ENCODE measurements around the gene GRM7. TPM values are rescaled to one million over a fixed set of nuclear protein-coding genes. Genes with fewer than 3 reads are reported as not detected.

GRM7 gene
- total and polyA plus RNA-seq, 4 donors: 0.08 to 0.33 TPM; not detected in 2

DNA sequence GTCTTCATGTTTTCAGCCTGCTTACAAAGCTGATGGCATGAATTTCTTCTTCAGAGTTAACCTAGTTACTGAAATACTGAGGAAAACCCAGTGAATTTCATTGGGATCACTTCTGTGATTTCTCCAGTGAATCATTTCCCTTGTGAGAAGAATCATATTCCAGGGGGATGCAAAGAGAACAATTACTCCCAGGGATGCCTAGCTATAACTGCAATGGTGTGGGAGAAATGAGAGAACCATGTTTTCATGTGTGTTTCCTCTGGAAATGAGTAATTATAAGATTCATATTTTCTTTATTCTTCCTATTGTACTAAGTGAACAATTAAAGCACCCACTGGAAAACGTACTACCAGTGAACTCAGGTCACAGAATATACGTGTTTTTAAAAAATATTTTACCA, 485.4 kb downstream of the GRM7 start (continued):
- TF ChIP-seq CTCF (IDR thresholded peaks at IDR 0.05; ENCODE audit: low read depth, low read length, missing input control) (no peak), EGR1 (IDR thresholded peaks at IDR 0.05; ENCODE audit: low read depth in 2 of 2) (no peak), FOXA2 (IDR thresholded peaks at IDR 0.05) (no peak), SP1 (IDR thresholded peaks at IDR 0.05) (no peak), NR2F2 (IDR thresholded peaks at IDR 0.05) (no peak), JUND (IDR thresholded peaks at IDR 0.05) (no peak)

DNA sequence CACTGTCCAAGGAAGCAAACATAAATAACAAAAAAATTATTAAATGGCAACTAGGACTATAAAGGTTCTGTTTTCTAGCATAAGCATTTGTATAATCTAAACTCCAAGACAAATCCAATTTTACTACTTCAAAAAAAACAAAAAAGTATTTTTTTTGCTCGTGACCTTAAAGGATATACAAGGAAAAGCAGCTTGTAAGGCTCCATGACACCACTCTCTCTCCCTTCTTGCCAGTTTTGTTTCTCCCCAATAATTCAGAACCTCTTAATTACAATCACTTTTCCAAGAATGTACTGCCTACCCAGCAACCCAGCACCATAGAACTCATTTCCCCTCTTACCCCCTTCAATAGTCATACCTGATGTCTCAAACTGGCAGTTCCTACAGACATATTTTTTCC, 496.2 kb downstream of the GRM7 start:
- DNase-seq (ENCODE audit: low spot score): no peak
- Histone ChIP-seq H3K9ac (ENCODE audit: low read depth in 1 of 2, low read length in 2 of 2) (no peak overlapping the region), H3K9me3 (ENCODE audit: control insufficient read depth in 4 of 4, low read length in 3 of 4) (no peaks in the 10 kb centered on the region), H3K36me3 (ENCODE audit: control insufficient read depth in 4 of 4, insufficient read depth in 3 of 4, low read depth in 1 of 4, low read length in 3 of 4) (no peaks in the 10 kb centered on the region), H3K4me3 (ENCODE audit: low read depth in 1 of 3, low read length in 3 of 3) (no peak overlapping the region), H3K4me1 (ENCODE audit: control insufficient read depth in 4 of 4, insufficient read depth in 4 of 4, low read length in 3 of 4) (no peaks in the 10 kb centered on the region), H3K27me3 (ENCODE audit: control insufficient read depth in 4 of 4, insufficient read depth in 4 of 4, low read length in 3 of 4) (no peaks in the 10 kb centered on the region), H3K27ac (ENCODE audit: low read depth in 1 of 2, low read length in 2 of 2) (no peak overlapping the region)
- WGBS: 81% methylated on average over 1 of the region's 1 CpG
- TF ChIP-seq GABPA (IDR thresholded peaks at IDR 0.05 in 1 of 2, conservative IDR thresholded peaks at IDR 0.05 in 1 of 2): no peak
- TF ChIP-seq, protein P1, sequence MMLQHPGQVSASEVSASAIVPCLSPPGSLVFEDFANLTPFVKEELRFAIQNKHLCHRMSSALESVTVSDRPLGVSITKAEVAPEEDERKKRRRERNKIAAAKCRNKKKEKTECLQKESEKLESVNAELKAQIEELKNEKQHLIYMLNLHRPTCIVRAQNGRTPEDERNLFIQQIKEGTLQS (IDR thresholded peaks at IDR 0.05): no peak
- TF ChIP-seq MAX (IDR thresholded peaks at IDR 0.05): no peak
- no peak for TF ChIP-seq FOXA2 (IDR thresholded peaks at IDR 0.05)
- no peak for TF ChIP-seq EGR1 (IDR thresholded peaks at IDR 0.05; ENCODE audit: low read depth in 2 of 2)
- TF ChIP-seq HNF4A (conservative IDR thresholded peaks at IDR 0.05): no peak
- TF ChIP-seq, protein P2, sequence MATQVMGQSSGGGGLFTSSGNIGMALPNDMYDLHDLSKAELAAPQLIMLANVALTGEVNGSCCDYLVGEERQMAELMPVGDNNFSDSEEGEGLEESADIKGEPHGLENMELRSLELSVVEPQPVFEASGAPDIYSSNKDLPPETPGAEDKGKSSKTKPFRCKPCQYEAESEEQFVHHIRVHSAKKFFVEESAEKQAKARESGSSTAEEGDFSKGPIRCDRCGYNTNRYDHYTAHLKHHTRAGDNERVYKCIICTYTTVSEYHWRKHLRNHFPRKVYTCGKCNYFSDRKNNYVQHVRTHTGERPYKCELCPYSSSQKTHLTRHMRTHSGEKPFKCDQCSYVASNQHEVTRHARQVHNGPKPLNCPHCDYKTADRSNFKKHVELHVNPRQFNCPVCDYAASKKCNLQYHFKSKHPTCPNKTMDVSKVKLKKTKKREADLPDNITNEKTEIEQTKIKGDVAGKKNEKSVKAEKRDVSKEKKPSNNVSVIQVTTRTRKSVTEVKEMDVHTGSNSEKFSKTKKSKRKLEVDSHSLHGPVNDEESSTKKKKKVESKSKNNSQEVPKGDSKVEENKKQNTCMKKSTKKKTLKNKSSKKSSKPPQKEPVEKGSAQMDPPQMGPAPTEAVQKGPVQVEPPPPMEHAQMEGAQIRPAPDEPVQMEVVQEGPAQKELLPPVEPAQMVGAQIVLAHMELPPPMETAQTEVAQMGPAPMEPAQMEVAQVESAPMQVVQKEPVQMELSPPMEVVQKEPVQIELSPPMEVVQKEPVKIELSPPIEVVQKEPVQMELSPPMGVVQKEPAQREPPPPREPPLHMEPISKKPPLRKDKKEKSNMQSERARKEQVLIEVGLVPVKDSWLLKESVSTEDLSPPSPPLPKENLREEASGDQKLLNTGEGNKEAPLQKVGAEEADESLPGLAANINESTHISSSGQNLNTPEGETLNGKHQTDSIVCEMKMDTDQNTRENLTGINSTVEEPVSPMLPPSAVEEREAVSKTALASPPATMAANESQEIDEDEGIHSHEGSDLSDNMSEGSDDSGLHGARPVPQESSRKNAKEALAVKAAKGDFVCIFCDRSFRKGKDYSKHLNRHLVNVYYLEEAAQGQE (IDR thresholded peaks at IDR 0.05): no peak
- no peak for TF ChIP-seq NR2F2 (IDR thresholded peaks at IDR 0.05)
- no peak for TF ChIP-seq JUND (IDR thresholded peaks at IDR 0.05)

DNA sequence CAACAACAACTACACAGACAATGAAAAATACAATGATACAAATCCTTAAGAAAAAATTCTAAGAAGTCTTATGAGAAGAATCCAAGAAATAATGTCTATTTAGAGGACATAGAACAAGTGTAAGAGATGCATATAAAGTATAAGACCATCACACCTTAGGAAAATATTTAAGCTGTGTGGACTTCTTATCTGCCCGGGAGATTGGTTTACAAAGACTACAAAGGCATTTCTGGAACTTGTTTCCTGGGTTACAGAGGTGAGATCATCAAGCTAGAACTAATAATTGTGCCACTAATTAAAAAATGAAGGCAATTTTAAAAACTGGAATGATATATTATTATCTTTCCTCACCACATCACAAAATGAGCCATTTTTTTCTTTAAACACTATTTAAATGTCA, 507.1 kb downstream of the GRM7 start:
- H3K27me3 ChIP-seq (ENCODE audit: control insufficient read depth in 4 of 4, insufficient read depth in 4 of 4, low read length in 3 of 4): no peaks in the 10 kb centered on the region
- WGBS: 34% methylated on average over 1 of the region's 1 CpG
- H3K4me1 ChIP-seq (ENCODE audit: control insufficient read depth in 4 of 4, insufficient read depth in 4 of 4, low read length in 3 of 4): no peaks in the 10 kb centered on the region
- H3K9me3 ChIP-seq (ENCODE audit: control insufficient read depth in 4 of 4, low read length in 3 of 4): no peaks in the 10 kb centered on the region
- H3K9ac ChIP-seq (ENCODE audit: low read depth in 1 of 2, low read length in 2 of 2): no peak overlapping the region
- DNase-seq (ENCODE audit: low spot score): no peak
- H3K4me3 ChIP-seq (ENCODE audit: low read depth in 1 of 3, low read length in 3 of 3): no peak overlapping the region
- no peak overlapping the region for H3K27ac ChIP-seq (ENCODE audit: low read depth in 1 of 2, low read length in 2 of 2)
- no peaks in the 10 kb centered on the region for H3K36me3 ChIP-seq (ENCODE audit: control insufficient read depth in 4 of 4, insufficient read depth in 3 of 4, low read depth in 1 of 4, low read length in 3 of 4)
- TF ChIP-seq SP1 (IDR thresholded peaks at IDR 0.05) (no peak), RAD21 (IDR thresholded peaks at IDR 0.05) (no peak), CTCF (IDR thresholded peaks at IDR 0.05; ENCODE audit: low read depth, low read length, missing input control) (no peak), TAF1 (conservative IDR thresholded peaks at IDR 0.05) (no peak), HNF4A (conservative IDR thresholded peaks at IDR 0.05) (no peak), HNF4G (IDR thresholded peaks at IDR 0.05) (no peak)
- TF ChIP-seq, protein P3, sequence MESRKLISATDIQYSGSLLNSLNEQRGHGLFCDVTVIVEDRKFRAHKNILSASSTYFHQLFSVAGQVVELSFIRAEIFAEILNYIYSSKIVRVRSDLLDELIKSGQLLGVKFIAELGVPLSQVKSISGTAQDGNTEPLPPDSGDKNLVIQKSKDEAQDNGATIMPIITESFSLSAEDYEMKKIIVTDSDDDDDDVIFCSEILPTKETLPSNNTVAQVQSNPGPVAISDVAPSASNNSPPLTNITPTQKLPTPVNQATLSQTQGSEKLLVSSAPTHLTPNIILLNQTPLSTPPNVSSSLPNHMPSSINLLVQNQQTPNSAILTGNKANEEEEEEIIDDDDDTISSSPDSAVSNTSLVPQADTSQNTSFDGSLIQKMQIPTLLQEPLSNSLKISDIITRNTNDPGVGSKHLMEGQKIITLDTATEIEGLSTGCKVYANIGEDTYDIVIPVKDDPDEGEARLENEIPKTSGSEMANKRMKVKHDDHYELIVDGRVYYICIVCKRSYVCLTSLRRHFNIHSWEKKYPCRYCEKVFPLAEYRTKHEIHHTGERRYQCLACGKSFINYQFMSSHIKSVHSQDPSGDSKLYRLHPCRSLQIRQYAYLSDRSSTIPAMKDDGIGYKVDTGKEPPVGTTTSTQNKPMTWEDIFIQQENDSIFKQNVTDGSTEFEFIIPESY (IDR thresholded peaks at IDR 0.05): no peak
- TF ChIP-seq, protein P2 (IDR thresholded peaks at IDR 0.05): no peak
- TF ChIP-seq, protein P1 (IDR thresholded peaks at IDR 0.05): no peak

Data from liver (tissue), 9 donors.